RWPE1 (cell line): ENCODE measurements around the gene NUP153.

Source experiments
- CTCF ChIA-PET: fragments of 350-600 bp; sonication (Branson Sonifier 250); formaldehyde crosslinking; extraction: SDS; loops from one replicate; lab custom pipeline; 2021; lab: Yijun Ruan, JAX
- POLR2A ChIA-PET: fragments of 400-600 bp; formaldehyde crosslinking; extraction: SDS; loops from one replicate; lab custom pipeline; 2020; ENCODE audit warnings: antibody characterized with exemption; ENCODE audit not compliant: low non-redundant PET; lab: Yijun Ruan, JAX
- DNase-seq: peaks from one replicate; pipeline ENCODE4 v3.0.0; 2012; ENCODE audit warnings: low spot score
- H3K27ac ChIP-seq: fragments of 450-650 bp; 2 replicates; pipeline ENCODE4 v1.5.1; 2017
- TF ChIP-seq, protein P1 (sequence below): fragments of 450-650 bp; conservative IDR thresholded peaks from 2 replicates; pipeline ENCODE4 v1.5.1; 2017; ENCODE audit warnings: low read depth, mild to moderate bottlenecking

The NUP153 gene

DNA sequence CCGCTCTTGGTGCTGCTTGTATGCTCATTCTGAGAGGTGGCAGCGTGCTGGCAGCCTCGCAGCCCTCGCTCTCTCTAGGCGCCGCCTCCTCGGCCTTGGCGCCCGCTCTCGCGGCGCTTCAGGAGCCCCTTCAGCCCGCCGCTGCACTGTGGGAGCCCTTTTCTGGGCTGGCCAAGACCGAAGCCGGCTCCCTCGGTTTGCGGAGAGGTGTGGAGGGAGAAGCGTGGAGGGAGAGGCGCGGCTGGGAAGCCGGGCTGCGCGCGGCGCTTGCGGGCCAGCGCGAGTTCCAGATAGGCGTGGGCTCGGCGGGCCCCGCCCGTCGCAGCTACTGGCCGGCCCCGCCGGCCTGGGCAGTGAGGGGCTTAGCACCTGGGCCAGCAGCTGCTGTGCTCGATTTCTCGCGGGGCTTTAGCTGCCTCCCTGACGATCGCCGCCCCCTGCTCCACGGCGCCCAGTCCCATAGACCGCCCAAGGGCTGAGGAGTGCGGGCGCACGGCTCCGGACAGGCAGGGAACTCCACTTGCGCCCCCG, 126.1 kb downstream of the NUP153 start:
- POLR2A ChIA-PET = interaction anchor here (0.6 kb wide), 1 partner anchor 564 kb away, joined by 3 read pairs; no protein-coding TSS in a partner anchor
- H3K27ac ChIP-seq = peak overlapping the region; percentile 75
- TF ChIP-seq, protein P1, sequence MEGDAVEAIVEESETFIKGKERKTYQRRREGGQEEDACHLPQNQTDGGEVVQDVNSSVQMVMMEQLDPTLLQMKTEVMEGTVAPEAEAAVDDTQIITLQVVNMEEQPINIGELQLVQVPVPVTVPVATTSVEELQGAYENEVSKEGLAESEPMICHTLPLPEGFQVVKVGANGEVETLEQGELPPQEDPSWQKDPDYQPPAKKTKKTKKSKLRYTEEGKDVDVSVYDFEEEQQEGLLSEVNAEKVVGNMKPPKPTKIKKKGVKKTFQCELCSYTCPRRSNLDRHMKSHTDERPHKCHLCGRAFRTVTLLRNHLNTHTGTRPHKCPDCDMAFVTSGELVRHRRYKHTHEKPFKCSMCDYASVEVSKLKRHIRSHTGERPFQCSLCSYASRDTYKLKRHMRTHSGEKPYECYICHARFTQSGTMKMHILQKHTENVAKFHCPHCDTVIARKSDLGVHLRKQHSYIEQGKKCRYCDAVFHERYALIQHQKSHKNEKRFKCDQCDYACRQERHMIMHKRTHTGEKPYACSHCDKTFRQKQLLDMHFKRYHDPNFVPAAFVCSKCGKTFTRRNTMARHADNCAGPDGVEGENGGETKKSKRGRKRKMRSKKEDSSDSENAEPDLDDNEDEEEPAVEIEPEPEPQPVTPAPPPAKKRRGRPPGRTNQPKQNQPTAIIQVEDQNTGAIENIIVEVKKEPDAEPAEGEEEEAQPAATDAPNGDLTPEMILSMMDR = no peak
- CTCF ChIA-PET = interaction anchor here (0.9 kb wide), 1 partner anchor 401 kb away, joined by 3 read pairs; no protein-coding TSS in a partner anchor
- peak; percentile 26 for DNase-seq

DNA sequence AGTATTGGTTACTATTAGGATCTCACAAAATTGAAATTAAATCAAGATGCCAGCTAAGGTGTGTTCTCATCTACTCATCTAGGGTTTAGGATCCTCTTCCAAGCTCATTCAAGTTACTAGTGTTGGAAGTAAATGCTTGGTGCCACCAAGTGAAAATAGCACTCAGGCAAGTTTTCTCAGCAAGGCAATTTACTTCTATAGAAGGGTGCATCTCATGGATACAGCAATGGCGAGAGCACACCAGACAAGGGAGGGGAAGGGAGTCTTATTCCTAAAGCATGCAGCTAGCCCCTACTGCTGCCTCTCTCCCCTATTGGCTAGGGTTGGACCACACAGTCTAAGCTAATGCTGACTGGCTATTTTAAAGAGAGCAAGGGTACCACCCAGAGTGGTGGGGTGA, 129.7 kb downstream of the NUP153 start:
- H3K27ac ChIP-seq = no peak overlapping the region
- no peak for DNase-seq
- POLR2A ChIA-PET = no interaction called here
- CTCF ChIA-PET = no interaction called here
- TF ChIP-seq, protein P1 = no peak

DNA sequence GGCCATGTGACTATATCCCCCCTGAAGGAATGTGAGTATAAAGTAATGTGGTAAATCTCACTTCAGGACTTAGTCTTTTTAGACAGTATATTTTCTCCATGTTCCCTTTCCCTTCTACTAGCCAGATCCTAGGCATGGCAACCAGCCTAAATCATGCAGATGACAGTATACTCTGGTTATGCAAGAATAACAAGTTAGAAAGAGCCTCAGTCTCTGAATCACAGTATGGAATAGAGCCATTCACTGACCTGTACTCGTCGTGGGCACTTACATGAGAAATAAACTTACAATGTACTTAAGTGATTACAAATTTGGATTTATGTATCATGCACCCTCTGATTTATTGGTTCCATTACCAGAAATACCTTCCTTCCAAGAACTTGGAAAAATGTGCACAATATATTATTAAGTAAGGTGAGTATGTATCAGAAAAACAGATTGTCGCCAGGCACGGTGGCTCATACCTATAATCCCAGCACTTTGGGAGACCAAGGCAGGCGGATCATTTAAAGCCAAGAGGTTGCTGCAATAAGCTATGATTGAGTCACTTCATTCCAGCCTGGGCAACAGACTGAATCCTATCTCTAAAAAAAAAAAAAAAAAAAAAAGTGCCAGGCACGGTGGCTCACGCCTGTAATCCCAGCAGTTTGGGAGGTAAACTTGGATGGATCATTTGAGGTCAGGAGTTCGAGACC, 131.7 kb downstream of the NUP153 start:
- DNase-seq = peak; percentile 65
- POLR2A ChIA-PET = no interaction called here
- peak overlapping the region; percentile 80 for H3K27ac ChIP-seq
- TF ChIP-seq, protein P1 = no peak
- CTCF ChIA-PET = interaction anchor here (0.6 to 1.2 kb wide), 2 partner anchors 9 to 23 kb away, joined by 3 to 8 read pairs; no protein-coding TSS in a partner anchor

DNA sequence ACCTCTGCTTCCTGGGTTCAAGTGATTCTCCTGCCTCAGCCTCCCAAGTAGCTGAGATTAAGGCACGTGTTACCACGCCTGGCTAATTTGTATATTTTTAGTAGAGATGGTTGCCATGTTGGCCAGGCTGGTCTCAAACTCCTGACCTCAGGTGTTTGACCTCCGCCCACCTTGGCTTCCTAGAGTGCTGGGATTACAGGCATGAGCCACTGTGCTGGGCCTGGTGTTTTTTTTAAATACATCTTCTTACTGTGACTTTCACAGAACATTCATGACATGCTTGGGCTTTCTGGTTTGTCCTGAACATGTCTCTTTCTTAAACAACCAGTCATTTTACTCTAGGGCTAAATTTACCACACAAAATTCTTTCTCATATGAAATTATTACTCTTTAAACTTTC, 141.3 kb downstream of the NUP153 start:
- no peak overlapping the region for H3K27ac ChIP-seq
- CTCF ChIA-PET = interaction anchor here (0.7 kb wide), 1 partner anchor 84 kb away, joined by 4 read pairs; no protein-coding TSS in a partner anchor
- DNase-seq = no peak
- TF ChIP-seq, protein P1 = no peak
- POLR2A ChIA-PET = no interaction called here
